ENCODE results near the gene PITX2. TPM values are rescaled to one million over a fixed set of nuclear protein-coding genes. Genes with fewer than 3 reads are reported as not detected.
"Not testable (repeated sequence)": the region's sequence is repeated elsewhere in the genome, so short reads cannot be mapped to it uniquely, and the experiment has no call there.

The PITX2 gene
- total RNA-seq, 1 experiment from 2014 or later, result 0.77 TPM

DNA sequence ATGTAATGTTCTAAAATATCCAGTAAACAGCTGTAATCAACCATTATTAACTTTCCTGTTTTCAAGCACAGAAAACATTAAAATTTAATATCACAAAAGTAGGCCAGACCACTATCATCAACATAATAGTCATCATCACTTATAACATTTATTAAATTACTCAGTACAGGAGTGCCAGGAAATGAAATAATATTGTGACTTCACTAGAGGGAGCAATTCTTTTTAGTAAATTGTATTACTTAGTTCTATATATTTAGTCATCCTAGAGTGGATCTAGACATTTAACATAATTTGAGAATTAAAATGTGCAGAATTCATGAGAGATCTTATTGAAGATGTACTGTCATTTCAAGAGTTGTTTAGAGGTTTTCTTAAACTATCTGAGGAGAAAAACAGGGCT is 33.6 kb downstream of the PITX2 start:
- CTCF ChIA-PET, result interaction anchor here (0.6 to 1.8 kb wide), 8 partner anchors 9 to 692 kb away, joined by 3 to 8 read pairs (median 4); no protein-coding TSS in a partner anchor
- H3K9me3 Mint-ChIP-seq (ENCODE audit: unreplicated experiment), result no peaks in the 10 kb centered on the region
- intact Hi-C loops (cut with micrococcal nuclease), result loop anchor here (5.0 kb wide), 1 partner anchor 592 kb away; no protein-coding TSS in a partner anchor
- no peak overlapping the region for H3K27ac Mint-ChIP-seq (ENCODE audit: low read depth, unreplicated experiment)
- DNase-seq (ENCODE audit: unreplicated experiment), result peak; percentile 5
- no peaks in the 10 kb centered on the region for H3K36me3 Mint-ChIP-seq (ENCODE audit: insufficient read depth, unreplicated experiment)
- no TSS peak for BruUV-seq (replicated peaks)
- TF ChIP-seq, protein P1, sequence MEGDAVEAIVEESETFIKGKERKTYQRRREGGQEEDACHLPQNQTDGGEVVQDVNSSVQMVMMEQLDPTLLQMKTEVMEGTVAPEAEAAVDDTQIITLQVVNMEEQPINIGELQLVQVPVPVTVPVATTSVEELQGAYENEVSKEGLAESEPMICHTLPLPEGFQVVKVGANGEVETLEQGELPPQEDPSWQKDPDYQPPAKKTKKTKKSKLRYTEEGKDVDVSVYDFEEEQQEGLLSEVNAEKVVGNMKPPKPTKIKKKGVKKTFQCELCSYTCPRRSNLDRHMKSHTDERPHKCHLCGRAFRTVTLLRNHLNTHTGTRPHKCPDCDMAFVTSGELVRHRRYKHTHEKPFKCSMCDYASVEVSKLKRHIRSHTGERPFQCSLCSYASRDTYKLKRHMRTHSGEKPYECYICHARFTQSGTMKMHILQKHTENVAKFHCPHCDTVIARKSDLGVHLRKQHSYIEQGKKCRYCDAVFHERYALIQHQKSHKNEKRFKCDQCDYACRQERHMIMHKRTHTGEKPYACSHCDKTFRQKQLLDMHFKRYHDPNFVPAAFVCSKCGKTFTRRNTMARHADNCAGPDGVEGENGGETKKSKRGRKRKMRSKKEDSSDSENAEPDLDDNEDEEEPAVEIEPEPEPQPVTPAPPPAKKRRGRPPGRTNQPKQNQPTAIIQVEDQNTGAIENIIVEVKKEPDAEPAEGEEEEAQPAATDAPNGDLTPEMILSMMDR (IDR thresholded peaks at IDR 0.05; ENCODE audit: unreplicated experiment), result peak; percentile 25
- POLR2A ChIA-PET, result interaction anchor here (0.6 kb wide), 1 partner anchor 1038 kb away, joined by 3 read pairs; no protein-coding TSS in a partner anchor
- no peak overlapping the region for H3K4me3 Mint-ChIP-seq (ENCODE audit: unreplicated experiment)
- H3K4me1 Mint-ChIP-seq (ENCODE audit: insufficient read depth, unreplicated experiment), result no peaks in the 10 kb centered on the region
- H3K27me3 Mint-ChIP-seq (ENCODE audit: insufficient read depth, unreplicated experiment), result no peaks in the 10 kb centered on the region

DNA sequence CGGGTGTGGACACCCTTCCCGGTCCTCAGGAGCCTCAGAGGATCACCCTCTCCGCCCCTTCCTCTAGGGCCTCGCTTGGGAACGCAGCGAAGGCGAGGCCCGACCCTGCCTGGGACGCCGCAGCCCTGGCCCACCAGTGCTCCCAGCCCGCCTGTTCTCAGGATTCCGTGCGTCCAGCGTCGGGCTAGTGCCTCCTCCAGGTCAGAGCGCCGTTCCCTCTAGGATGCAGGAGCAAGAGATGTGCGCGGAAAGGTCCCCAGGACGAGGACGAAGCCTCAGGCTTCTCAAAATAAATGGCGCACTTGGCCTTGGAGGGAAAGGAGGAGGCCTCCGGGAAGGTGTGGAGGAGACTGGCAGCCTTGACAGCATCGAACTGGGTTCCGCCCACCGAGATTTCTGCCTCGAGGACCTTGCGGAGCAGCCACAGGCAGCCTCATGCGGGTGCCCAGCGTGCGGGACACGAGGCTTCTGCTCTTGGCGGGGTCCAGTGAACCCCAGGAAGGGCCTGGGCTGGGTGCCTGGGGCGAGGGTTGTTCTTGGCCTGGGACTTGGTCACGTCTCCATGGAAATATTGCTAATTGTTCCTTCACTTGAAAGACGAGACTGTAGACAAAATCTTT is 35.1 kb downstream of the PITX2 start:
- POLR2A ChIA-PET, result no interaction called here
- Mint-ChIP-seq H3K36me3 (ENCODE audit: insufficient read depth, unreplicated experiment) (peaks cover 6% of the 10 kb centered on the region), H3K27me3 (ENCODE audit: insufficient read depth, unreplicated experiment) (no peaks in the 10 kb centered on the region), H3K4me1 (ENCODE audit: insufficient read depth, unreplicated experiment) (no peaks in the 10 kb centered on the region), H3K9me3 (ENCODE audit: unreplicated experiment) (no peaks in the 10 kb centered on the region), H3K27ac (ENCODE audit: low read depth, unreplicated experiment) (no peak overlapping the region), H3K4me3 (ENCODE audit: unreplicated experiment) (no peak overlapping the region)
- TF ChIP-seq, protein P1 (IDR thresholded peaks at IDR 0.05; ENCODE audit: unreplicated experiment), result no peak
- intact Hi-C loops (cut with micrococcal nuclease), result loop anchor here (5.0 kb wide), 1 partner anchor 590 kb away; no protein-coding TSS in a partner anchor
- no peak for DNase-seq (ENCODE audit: unreplicated experiment)
- CTCF ChIA-PET, result interaction anchor here (0.6 to 4.2 kb wide), 13 partner anchors 10 to 622 kb away, joined by 3 to 39 read pairs (median 4); no protein-coding TSS in a partner anchor
- BruUV-seq (replicated peaks), result no TSS peak

- H3K27me3 Mint-ChIP-seq (ENCODE audit: insufficient read depth, unreplicated experiment), result no peaks in the 10 kb centered on the region
- intact Hi-C loops (cut with micrococcal nuclease), result loop anchor here (1.0 to 5.0 kb wide), 2 partner anchors 70 to 589 kb away; no protein-coding TSS in a partner anchor
- no TSS peak for BruUV-seq (replicated peaks)
- POLR2A ChIA-PET, result interaction anchor here (0.6 to 1.6 kb wide), 4 partner anchors 52 to 69 kb away, joined by 3 to 6 read pairs (median 3); no protein-coding TSS in a partner anchor
- CTCF ChIA-PET, result interaction anchor here (0.6 to 4.2 kb wide), 41 partner anchors 9 to 937 kb away, joined by 3 to 39 read pairs (median 4); no protein-coding TSS in a partner anchor
- TF ChIP-seq, protein P1 (IDR thresholded peaks at IDR 0.05; ENCODE audit: unreplicated experiment), result peak; percentile 60
- H3K4me1 Mint-ChIP-seq (ENCODE audit: insufficient read depth, unreplicated experiment), result no peaks in the 10 kb centered on the region
- peak; percentile 68 for DNase-seq (ENCODE audit: unreplicated experiment)
- H3K9me3 Mint-ChIP-seq (ENCODE audit: unreplicated experiment), result no peaks in the 10 kb centered on the region
- peak overlapping the region; percentile 13 for H3K27ac Mint-ChIP-seq (ENCODE audit: low read depth, unreplicated experiment)
- H3K4me3 Mint-ChIP-seq (ENCODE audit: unreplicated experiment), result peak overlapping the region; percentile 63
- H3K36me3 Mint-ChIP-seq (ENCODE audit: insufficient read depth, unreplicated experiment), result peaks cover 6% of the 10 kb centered on the region
Observed at GRCh38 chr4:110586131-110586850, 36.6 kb downstream of the PITX2 start.

DNA sequence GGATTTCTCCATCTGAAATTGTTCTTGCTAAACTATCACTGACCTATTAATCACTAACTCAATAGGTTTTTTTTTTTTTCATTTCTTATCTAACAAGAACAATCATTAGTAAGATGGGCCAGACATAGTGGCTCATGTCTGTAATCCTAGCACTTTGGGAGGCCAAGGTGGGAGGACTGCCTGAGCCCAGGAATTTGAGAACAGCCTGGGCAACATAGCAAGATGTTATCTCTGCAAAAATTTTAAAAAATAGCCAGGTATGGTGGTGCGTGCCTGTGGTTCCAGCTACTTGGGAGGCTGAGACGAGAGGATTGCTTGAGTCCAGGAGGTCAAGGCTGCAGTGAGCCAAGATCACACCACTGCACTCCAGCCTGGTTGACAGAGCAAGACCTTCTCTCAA is 46.2 kb downstream of the PITX2 start:
- POLR2A ChIA-PET; H3K36me3 Mint-ChIP-seq (ENCODE audit: insufficient read depth, unreplicated experiment); H3K27ac Mint-ChIP-seq (ENCODE audit: low read depth, unreplicated experiment); BruUV-seq (replicated peaks); H3K4me1 Mint-ChIP-seq (ENCODE audit: insufficient read depth, unreplicated experiment); CTCF ChIA-PET; intact Hi-C loops (cut with micrococcal nuclease); H3K27me3 Mint-ChIP-seq (ENCODE audit: insufficient read depth, unreplicated experiment); DNase-seq (ENCODE audit: unreplicated experiment); H3K4me3 Mint-ChIP-seq (ENCODE audit: unreplicated experiment): not testable (repeated sequence)
- H3K9me3 Mint-ChIP-seq (ENCODE audit: unreplicated experiment), result peaks cover 17% of the 10 kb centered on the region

Other genes starting within 250 kb of the PITX2 start
- gene ENPEP, start 146.9 kb downstream of the PITX2 start, total RNA-seq (2022), result not detected in 2 replicates

All from MCF 10A (cell line).